ENCODE data around the gene MXRA5.
"Not testable (repeated sequence)": the region's sequence is repeated elsewhere in the genome, so short reads cannot be mapped to it uniquely, and the experiment has no call there.

MXRA5 gene

GRCh38 chrX:3346501-3347259 lies at the start of gene MXRA5:
Gene MXRA5, minus strand, starts transcription at chrX:3346652. Its CDS starts 2,819 bp downstream, at chrX:3343833.
- DNase-seq, result no peak

DNA sequence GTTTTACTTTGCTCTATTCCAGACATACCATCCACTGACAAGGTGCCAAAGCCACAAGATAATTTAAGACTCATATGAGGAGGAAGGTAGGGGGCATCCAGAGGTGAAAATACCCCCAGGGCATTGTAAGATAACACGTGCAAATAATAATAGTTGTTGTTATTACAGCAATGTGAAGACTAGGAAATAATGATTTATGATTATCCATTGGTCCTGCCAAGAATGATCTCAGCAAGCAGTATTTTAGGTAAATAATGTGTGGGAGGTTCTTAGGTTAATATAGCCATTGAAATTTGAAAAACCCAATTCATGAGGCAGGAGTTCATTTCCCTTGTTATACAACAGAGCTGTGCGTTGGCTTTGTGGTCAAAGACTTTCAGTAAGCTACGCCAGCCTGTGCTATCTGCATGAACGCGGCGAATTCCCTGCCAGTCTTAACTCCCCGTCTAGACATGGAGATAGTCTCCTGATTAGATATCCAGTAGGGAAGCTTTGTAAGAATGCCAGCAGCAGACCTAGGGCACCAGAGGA lies 47.2 kb upstream of the MXRA5 start:
- DNase-seq, result no peak

GRCh38 chrX:3393178-3393577 lies 46.7 kb upstream of the MXRA5 start:
- no peak for DNase-seq

DNA sequence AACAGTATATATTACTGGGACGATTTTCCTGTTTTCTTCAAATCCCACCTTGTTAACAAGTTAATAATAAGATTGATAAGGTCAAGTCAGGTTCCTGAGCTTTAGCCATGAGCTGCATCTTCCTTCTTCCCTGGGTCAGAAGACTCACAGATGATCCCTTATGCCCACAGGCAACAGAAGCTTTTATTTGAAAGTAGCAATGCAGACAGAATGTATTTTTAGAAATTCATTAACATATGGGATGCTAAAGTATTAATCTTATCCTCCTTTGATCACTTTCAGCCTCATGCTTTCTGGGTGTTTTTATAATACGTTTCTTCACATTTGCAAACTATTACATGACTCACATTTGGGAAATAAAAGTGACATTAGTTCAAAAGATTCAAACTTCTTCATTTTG lies 42.0 kb upstream of the MXRA5 start:
- DNase-seq, result no peak

DNA sequence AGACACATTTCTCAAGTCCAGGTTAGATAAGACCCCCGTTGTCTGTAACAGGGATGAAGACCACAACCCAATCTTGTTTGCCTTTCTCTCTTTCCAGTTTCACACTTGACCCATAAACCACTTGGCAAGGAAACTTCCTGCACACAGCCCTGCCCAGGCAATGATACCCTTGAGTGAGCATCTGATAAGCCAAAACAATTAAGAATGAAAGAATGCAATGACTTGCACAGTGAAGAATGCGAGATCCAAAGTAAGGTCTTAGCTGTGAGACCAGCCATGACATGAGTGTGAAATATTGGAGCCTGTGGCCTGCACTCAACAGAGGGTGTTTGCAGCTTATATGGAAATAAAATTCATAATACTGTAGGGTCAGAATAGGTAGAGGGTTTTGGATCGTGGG lies 37.9 kb upstream of the MXRA5 start:
- DNase-seq, result no peak

DNA sequence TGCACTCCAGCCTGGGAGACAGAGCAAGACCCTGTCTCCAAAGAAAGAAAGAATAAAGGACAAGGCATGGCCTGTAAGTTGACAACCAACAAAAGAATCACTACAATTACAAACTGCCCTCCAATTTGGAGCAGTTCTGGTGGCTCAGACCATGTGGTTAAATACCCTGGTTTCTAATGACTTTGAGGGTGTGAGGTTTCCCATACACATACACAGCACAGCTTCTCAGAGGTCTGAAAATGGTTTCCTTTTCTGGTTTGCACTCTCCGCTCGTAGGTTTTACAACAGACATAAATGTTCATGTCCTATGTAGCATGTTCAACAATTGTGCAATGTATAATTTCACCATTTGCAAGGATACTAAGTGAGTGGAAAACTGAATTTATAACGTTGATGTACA lies 34.2 kb upstream of the MXRA5 start:
- no peak for DNase-seq

- DNase-seq, result no peak
Observed at GRCh38 chrX:3379111-3379510, 32.7 kb upstream of the MXRA5 start.

- DNase-seq, result no peak
Observed at GRCh38 chrX:3378156-3378555, 31.7 kb upstream of the MXRA5 start.

- no peak for DNase-seq
Observed at GRCh38 chrX:3377560-3377959, 31.1 kb upstream of the MXRA5 start.

DNA sequence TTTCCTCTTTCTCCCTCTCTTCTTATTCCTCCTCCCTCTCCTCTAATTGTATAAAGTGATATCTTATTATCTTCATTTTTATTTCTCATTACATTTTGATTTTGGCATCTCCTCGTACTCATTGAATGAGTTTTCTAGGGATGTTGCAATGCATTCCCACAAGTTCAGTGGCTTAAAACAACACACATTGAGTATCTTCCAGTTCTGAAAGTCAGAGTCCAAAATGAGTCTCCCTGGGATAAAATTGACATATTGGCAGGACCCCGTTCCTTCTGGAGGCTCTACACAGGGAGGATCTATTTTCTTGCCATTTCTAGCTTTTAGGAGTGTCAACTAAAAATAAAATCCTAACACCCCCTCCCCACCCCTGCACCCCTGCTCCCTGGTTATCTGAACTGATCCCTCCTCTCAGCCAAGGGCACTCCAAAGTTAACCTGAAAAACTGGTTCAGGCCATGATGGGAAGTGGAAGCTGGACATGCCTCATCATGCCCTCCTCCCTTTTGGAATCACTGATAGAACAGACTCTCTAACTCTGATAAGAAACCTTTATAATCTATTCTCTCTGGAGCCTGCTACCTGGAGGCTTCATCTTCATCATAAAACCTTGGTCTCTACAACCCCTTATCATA lies 29.5 kb upstream of the MXRA5 start:
- not testable (repeated sequence) for DNase-seq

GRCh38 chrX:3374108-3374800 lies 27.8 kb upstream of the MXRA5 start:
- no peak for DNase-seq

GRCh38 chrX:3371163-3371562 lies 24.7 kb upstream of the MXRA5 start:
- DNase-seq, result no peak

DNA sequence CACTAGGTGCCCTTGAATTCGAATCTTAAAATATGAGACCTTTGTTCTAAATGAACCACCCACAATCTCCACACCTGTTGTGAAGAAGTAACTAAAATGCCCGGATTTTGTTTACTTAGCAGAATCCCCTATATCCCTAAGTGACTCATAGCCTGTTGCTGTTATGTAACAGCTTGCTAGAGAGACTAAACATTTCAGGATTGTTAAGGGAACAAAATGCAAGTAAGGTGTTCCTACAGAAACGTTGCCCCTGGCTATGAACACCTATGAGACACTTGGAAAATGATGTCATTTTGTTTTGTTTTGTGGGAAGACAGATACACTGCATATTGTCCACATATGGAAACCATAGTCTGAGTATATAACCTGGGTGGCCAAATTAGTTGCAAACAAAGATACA lies 24.2 kb upstream of the MXRA5 start:
- no peak for DNase-seq

- DNase-seq, result no peak
Observed at GRCh38 chrX:3362956-3363355, 16.5 kb upstream of the MXRA5 start.

DNA sequence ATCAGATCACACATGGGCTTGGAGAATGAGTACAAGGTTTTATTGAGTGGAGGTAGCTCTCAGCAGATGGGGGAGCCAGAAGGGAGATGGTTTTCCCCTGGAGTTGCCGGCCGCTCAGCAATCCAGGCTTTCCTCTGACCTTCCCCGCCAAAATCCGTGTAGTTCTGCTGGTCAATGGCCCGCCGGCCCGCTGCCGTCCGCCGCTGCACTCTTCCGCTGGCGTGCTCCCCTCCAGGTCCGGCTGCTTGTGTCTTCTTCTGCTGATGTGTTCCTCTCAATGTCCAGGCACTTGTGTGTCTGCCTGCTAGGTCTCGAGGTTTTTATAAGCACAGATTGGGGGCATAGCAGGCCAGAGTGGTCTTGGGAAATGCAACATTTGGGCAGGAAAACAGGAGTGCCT lies 14.4 kb upstream of the MXRA5 start:
- DNase-seq, result no peak

DNA sequence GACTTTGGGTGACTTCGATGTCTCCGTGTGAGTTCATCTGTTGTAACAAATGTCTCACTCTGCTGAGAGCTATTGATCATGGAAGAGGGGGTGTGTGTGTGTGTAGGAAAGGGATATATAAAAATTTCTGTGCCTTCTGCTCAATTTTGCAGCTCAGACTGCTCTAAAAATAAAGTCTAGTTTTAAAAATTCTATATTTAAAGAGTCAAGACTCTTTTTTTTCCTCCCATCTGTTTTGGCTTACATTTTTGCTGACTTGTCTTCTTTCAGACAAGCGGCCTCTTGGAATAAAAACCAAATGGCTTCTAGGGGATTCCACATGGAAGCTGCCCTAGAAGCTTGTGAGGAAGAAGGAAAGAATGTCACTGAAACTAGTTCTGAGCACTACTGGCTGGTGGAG lies 6.3 kb upstream of the MXRA5 start:
- DNase-seq, result not testable (repeated sequence)

GRCh38 chrX:3351276-3351675 lies 4.8 kb upstream of the MXRA5 start:
- no peak for DNase-seq

- no peak for DNase-seq
Observed at GRCh38 chrX:3348191-3348590, 1.7 kb upstream of the MXRA5 start.

DNA sequence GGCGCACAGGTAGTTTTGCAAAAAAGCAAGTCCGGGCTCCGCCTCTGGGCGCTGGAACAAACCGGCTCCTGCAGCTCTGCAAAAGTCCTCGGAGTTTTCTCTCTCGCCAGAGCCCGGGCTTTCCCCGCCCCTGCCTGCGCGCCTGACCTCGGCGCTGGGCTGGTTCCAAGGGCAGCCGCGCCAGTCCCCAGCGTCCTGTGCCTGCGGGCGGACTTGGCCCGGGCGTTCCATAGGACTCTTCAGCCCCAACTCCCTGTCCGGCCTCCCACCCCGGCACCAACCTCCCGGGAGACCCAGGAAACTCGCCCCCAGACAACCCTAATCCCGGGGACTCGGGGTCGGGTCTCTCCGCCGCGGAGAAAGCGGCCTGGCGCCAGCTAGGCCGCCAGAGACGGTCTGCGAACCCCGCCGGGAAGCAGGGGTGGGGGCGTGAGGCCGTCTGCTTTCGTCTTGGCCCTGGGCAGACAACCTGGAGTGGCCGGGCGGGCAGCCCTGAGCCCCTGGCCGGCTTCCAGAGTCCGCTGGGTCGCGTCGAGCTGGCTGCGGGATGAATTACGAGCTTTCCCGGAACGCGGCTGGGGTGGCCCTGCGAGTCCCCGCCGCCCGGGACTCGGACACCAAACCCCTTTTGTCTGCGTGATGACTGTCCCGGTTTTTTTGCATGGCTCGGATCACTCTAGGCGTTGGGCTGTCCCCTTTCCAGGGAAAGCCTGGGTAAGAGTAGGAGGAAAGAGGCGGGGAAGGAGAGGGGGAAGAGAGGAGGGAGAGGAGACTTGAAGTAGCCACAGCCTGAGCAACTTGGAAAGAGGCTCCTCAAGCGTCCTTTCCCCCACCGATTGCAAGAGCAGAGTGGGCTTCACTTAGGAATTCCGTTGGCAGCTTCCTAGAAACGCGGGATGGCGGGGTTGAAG lies 916 bp downstream of the MXRA5 start:
- DNase-seq, result no peak

DNA sequence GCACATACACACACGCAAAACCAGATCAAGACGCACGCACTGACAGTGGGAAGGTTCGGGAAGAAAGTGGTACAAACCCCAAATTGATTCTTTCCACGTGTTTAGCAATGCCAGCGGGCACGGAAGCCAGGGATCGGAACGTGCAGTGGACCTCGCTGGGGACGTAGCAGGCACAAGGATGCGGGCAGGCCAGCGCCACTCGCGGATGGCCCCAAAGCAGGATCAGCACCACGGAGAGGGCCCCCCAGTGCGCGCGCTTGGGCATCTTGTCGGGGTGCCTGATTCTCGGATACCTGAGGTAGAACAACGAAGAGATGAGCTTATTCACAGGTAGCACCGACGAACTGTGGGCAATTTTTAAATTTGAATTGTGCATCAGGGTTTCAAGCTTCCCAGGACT lies 2.9 kb downstream of the MXRA5 start:
- DNase-seq, result not testable (repeated sequence)

GRCh38 chrX:3340016-3340415 lies 6.4 kb downstream of the MXRA5 start:
- DNase-seq, result no peak

- DNase-seq, result no peak
Observed at GRCh38 chrX:3326681-3327080, 19.8 kb downstream of the MXRA5 start.

All from activated CD4-positive, alpha-beta T cell treated with anti-CD3 and anti-CD28 coated beads, Interleukin-2, amount 50 U/mL, for 16 hours (primary cell).